Effector memory CD4-positive, alpha-beta T cell (primary cell): ENCODE results near the gene KCNQ2.
"Not testable (repeated sequence)": the region's sequence is repeated elsewhere in the genome, so short reads cannot be mapped to it uniquely, and the experiment has no call there.

Experiments
- DNase-seq, 3 donors: peaks; one replicate each; pipeline ENCODE4 v3.0.0-alpha.2; 2020
- H3K27ac ChIP-seq: 2 replicates; pipeline ENCODE4 v1.7.0; 2013; ENCODE audit warnings: mild to moderate bottlenecking, low read length, moderate library complexity; ENCODE audit not compliant: insufficient read depth, poor library complexity, severe bottlenecking
- H3K27me3 ChIP-seq: replicated peaks from 2 replicates; pipeline ENCODE4 v1.7.0; 2013; ENCODE audit warnings: mild to moderate bottlenecking, low read length; ENCODE audit not compliant: insufficient read depth, control insufficient read depth, poor library complexity, severe bottlenecking
- H3K36me3 ChIP-seq: 2 replicates; pipeline ENCODE4 v1.7.0; 2013; ENCODE audit warnings: mild to moderate bottlenecking, low read length, moderate library complexity; ENCODE audit not compliant: control insufficient read depth, insufficient read depth
- H3K4me1 ChIP-seq: 2 replicates; pipeline ENCODE4 v1.7.0; 2013; ENCODE audit warnings: low read length, mild to moderate bottlenecking; ENCODE audit not compliant: control insufficient read depth, insufficient read depth, poor library complexity, severe bottlenecking
- H3K4me3 ChIP-seq: 2 replicates; pipeline ENCODE4 v1.7.0; 2013; ENCODE audit warnings: low read length, low read depth, mild to moderate bottlenecking; ENCODE audit not compliant: insufficient read depth, poor library complexity, severe bottlenecking
- H3K9me3 ChIP-seq: 2 replicates; pipeline ENCODE4 v1.7.0; 2013; ENCODE audit warnings: mild to moderate bottlenecking, low read length, moderate library complexity; ENCODE audit not compliant: control insufficient read depth

KCNQ2 gene

GRCh38 chr20:63514520-63514919, 42.1 kb upstream of the KCNQ2 start:
- not testable (repeated sequence) for H3K27me3 ChIP-seq, H3K36me3 ChIP-seq, H3K4me1 ChIP-seq, H3K9me3 ChIP-seq, H3K4me3 ChIP-seq, H3K27ac ChIP-seq, DNase-seq

DNA sequence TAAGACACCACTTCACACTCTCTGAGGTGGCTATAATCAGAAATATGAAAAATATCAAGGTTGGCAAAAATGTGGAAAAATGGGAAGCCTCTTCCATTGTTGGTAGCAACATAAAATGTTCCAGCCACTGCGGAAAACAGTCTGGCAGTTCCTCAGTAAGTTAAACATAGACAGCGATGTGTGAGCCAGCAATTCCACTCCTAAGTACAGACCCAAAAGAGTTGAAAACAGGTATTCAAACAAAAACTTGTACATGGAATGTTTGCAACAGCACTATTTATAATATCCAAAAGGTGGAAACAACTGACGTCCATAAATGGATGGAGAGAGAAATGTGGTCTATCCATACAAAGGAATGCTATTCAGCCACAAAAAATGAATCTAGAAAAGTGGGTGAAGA, 40.8 kb upstream of the KCNQ2 start:
- Histone ChIP-seq H3K4me3 (no peak overlapping the region), H3K36me3 (no peaks in the 10 kb centered on the region), H3K27ac (no peak overlapping the region), H3K27me3 (no peaks in the 10 kb centered on the region), H3K9me3 (no peaks in the 10 kb centered on the region), H3K4me1 (no peaks in the 10 kb centered on the region)
- no peak for DNase-seq

- no peaks in the 10 kb centered on the region for H3K36me3 ChIP-seq
- no peaks in the 10 kb centered on the region for H3K9me3 ChIP-seq
- H3K4me3 ChIP-seq: no peak overlapping the region
- H3K27ac ChIP-seq: no peak overlapping the region
- H3K27me3 ChIP-seq: no peaks in the 10 kb centered on the region
- no peaks in the 10 kb centered on the region for H3K4me1 ChIP-seq
- no peak for DNase-seq
Measured at GRCh38 chr20:63509088-63509564, 36.7 kb upstream of the KCNQ2 start.

GRCh38 chr20:63508072-63508768, 35.8 kb upstream of the KCNQ2 start:
- Histone ChIP-seq H3K4me3 (no peak overlapping the region), H3K27me3 (no peaks in the 10 kb centered on the region), H3K4me1 (no peaks in the 10 kb centered on the region), H3K9me3 (no peaks in the 10 kb centered on the region), H3K27ac (no peak overlapping the region), H3K36me3 (no peaks in the 10 kb centered on the region)
- DNase-seq: no peak

- Histone ChIP-seq H3K36me3 (no peaks in the 10 kb centered on the region), H3K4me3 (no peak overlapping the region), H3K27ac (no peak overlapping the region), H3K9me3 (no peaks in the 10 kb centered on the region), H3K4me1 (no peaks in the 10 kb centered on the region), H3K27me3 (no peaks in the 10 kb centered on the region)
- no peak for DNase-seq
Measured at GRCh38 chr20:63507083-63507743, 34.8 kb upstream of the KCNQ2 start.

- no peak for DNase-seq
- Histone ChIP-seq H3K9me3 (no peaks in the 10 kb centered on the region), H3K4me3 (no peak overlapping the region), H3K36me3 (no peaks in the 10 kb centered on the region), H3K27me3 (no peaks in the 10 kb centered on the region), H3K4me1 (no peaks in the 10 kb centered on the region), H3K27ac (no peak overlapping the region)
Measured at GRCh38 chr20:63505723-63506122, 33.3 kb upstream of the KCNQ2 start.

DNA sequence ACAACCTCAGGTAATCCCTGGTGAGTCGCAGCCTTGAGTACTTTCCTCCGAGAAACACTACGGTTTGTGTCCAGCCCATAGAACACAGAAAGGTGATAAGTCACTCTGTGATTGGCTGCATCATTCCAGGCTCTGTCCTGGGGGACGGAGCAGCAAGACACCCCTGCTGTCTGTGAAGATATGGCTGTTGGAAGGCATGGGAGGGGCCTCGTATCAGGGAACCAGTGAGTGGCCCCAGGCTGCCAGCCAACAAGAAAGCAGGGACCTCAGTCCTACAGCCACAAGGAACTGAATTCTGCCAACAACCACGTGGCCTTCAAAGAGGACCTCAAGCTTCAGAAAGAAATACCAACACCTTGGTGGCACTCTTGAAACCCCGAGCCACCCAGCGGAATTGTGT, 32.8 kb upstream of the KCNQ2 start:
- DNase-seq: no peak
- H3K27me3 ChIP-seq: peaks cover under 1% of the 10 kb centered on the region
- no peaks in the 10 kb centered on the region for H3K36me3 ChIP-seq
- H3K4me3 ChIP-seq: no peak overlapping the region
- H3K27ac ChIP-seq: no peak overlapping the region
- H3K9me3 ChIP-seq: no peaks in the 10 kb centered on the region
- no peaks in the 10 kb centered on the region for H3K4me1 ChIP-seq

GRCh38 chr20:63504642-63505041, 32.2 kb upstream of the KCNQ2 start:
- Histone ChIP-seq H3K4me1 (peaks cover 1% of the 10 kb centered on the region), H3K36me3 (no peaks in the 10 kb centered on the region), H3K27ac (no peak overlapping the region), H3K4me3 (no peak overlapping the region), H3K27me3 (peaks cover 7% of the 10 kb centered on the region), H3K9me3 (no peaks in the 10 kb centered on the region)
- DNase-seq: no peak

DNA sequence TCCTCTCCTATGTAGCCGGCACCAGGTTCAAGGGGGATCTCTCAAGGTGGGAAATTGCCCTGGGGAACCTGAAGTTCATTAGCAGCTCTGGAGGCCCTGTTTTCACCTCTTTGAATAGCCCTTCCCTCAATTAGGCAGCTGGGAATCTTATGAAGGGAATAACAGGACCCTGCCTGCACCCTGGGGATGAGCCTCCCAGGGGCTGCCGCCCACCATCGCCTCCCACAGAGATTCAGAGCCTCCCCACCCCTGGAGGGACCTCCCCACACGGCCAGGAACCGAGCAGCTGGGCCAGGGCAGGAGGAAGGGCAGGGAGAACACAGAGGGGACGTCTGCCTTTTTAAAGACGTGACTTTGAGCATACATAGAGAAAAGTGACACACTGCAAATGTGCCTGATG, 31.1 kb upstream of the KCNQ2 start:
- no peak for DNase-seq
- peaks cover 6% of the 10 kb centered on the region for H3K4me1 ChIP-seq
- no peaks in the 10 kb centered on the region for H3K9me3 ChIP-seq
- no peak overlapping the region for H3K4me3 ChIP-seq
- H3K36me3 ChIP-seq: no peaks in the 10 kb centered on the region
- peaks cover 12% of the 10 kb centered on the region for H3K27me3 ChIP-seq
- H3K27ac ChIP-seq: no peak overlapping the region

DNA sequence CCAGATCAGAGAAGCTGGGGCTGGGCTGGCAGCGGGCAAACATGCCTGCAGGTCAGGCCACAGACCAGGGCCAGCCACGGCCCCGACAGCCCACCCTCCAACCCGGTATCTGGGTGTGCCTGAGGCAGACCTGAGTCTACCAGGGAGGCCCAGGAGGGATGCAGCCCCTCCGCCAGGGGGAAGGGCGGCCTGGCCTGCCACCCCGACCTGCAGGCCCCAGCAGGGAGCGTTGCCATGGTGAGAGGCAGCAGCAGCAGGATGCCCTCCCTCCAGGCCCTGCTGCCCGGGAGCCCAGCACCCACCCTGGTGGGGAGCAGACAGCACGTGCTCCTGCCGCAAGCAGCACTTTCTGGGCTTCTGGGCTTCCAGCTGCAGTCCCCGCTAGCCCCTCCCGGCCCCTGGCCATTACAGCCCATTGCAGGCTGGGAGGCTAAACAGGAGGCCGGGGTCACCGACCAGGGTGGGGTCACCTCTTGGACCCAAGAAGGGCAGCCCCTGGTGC, 30.3 kb upstream of the KCNQ2 start:
- Histone ChIP-seq H3K27ac (no peak overlapping the region), H3K4me3 (no peak overlapping the region), H3K27me3 (peaks cover 20% of the 10 kb centered on the region), H3K9me3 (no peaks in the 10 kb centered on the region), H3K36me3 (no peaks in the 10 kb centered on the region), H3K4me1 (peaks cover 14% of the 10 kb centered on the region)
- no peak for DNase-seq
